Adrenal gland (tissue), 12 donors: ENCODE measurements around the gene ATRN. TPM values are rescaled to one million over a fixed set of nuclear protein-coding genes. Genes with fewer than 3 reads are reported as not detected.

ENCODE experiments used
- DNase-seq, 7 donors: peaks; one replicate each; pipeline ENCODE4 v3.0.0-alpha.2; 2019 to 2020
- H3K27ac ChIP-seq, 5 donors: fragments of 200-600 bp; sonication (generic) in 4 of 5; 1 replicate in 3 of 5; 2 replicates in 2 of 5; pipeline versions ENCODE4 v1.5.1 to v1.8.0; 2016 to 2020; ENCODE audit warnings: mild to moderate bottlenecking in 1 of 5
- H3K27me3 ChIP-seq: fragments of 200-600 bp; 2 replicates; pipeline ENCODE4 v1.8.0; 2021
- H3K36me3 ChIP-seq, 2 donors: fragments of 200-600 bp; replicated peaks in 1 of 2; 1 replicate in 1 of 2; 2 replicates in 1 of 2; pipeline versions ENCODE4 v1.5.1 to v1.8.0; 2018 to 2022
- H3K4me1 ChIP-seq, 2 donors: fragments of 200-600 bp; replicated peaks in 1 of 2; 1 replicate in 1 of 2; 2 replicates in 1 of 2; pipeline versions ENCODE4 v1.5.1 to v1.8.0; 2018 to 2021
- H3K4me3 ChIP-seq, 4 donors: fragments of 200-600 bp; sonication (generic) in 3 of 4; one replicate each; pipeline ENCODE4 v1.5.1; 2016 to 2018
- H3K9me3 ChIP-seq, 3 donors: fragments of 200-600 bp; sonication (generic) in 1 of 3; replicated peaks in 1 of 3; 1 replicate in 2 of 3; 2 replicates in 1 of 3; pipeline versions ENCODE4 v1.5.1 to v1.8.0; 2016 to 2021
- POLR2A ChIP-seq, 2 donors: fragments of 450-650 bp; IDR thresholded peaks; one replicate each; pipeline ENCODE4 v1.6.1; 2017; ENCODE audit warnings: antibody characterized with exemption in 2 of 2, mild to moderate bottlenecking in 2 of 2, moderate library complexity in 1 of 2
- WGBS, 4 donors: extraction: QIAGEN DNeasy Blood & Tissue Kit in 2 of 4; methylation state at CpG; one replicate each; pipeline versions ENCODE4 v1.1.5 to v1.1.7; 2013 to 2017; 5-methylcytosine and 5-hydroxymethylcytosine counted together
- intact Hi-C, 2 donors: fragments of 100-400 bp; cut with DNase I; formaldehyde crosslinking; loops; one replicate each; pipeline versions ENCODE4 v1.14.1 to v1.15.0; 2022 to 2023
- polyA plus RNA-seq, 3 donors: library from polyadenylated mRNA; stranded (reverse); fragments of 200-250 nt in 2 of 3; fragments of 350-450 nt in 1 of 3; fragmentation: Illumina TruSeq in 1 of 3; extraction: RNeasy Lipid Tissue Mini Kit (QIAGEN cat#74804) in 1 of 3; gene quantifications; one replicate each; pipeline ENCODE4 v1.2.3, GENCODE V29; 2013 to 2014
- total RNA-seq, 9 donors: library from RNA; depleted of rRNA in 4 of 9; stranded (reverse); fragments of >200 nt in 4 of 9; fragments of 120-200 nt in 1 of 9; fragmentation: NEBNext Ultra II Directional in 1 of 9; extraction: Animal tissue kit (Norgen Biotek cat#: 25700) in 1 of 9; gene quantifications; one replicate each; pipeline versions ENCODE4 v1.1.0 to v1.2.4, GENCODE V29; 2013 to 2023
- TF ChIP-seq, protein P1 (sequence below), 6 experiments: fragments of 450-650 bp in 4 of 6; fragments of 200-600 bp in 2 of 6; sonication (generic) in 1 of 6; IDR thresholded peaks; 1 replicate in 5 of 6; 2 replicates in 1 of 6; pipeline versions ENCODE4 v1.5.1 to v1.8.0; 2016 to 2021; ENCODE audit warnings: antibody characterized with exemption in 6 of 6, mild to moderate bottlenecking in 2 of 6, moderate library complexity in 1 of 6
- donor health status: healthy with polysubstance abuse.
- donor health status: Bipolar disorder and iron deficiency.
- donor health status: DM: yes; HTN: yes; CAD: no.
- donor health status: DM: no; HTN: no; CAD: no.
- donor health status: DM: no; HTN: no; CAD: no.
- donor health status: DM: yes; HTN: yes; CAD: no.

ATRN gene
- total and polyA plus RNA-seq, 12 donors, result 6.2 to 81.1 (median 51.6) TPM

DNA sequence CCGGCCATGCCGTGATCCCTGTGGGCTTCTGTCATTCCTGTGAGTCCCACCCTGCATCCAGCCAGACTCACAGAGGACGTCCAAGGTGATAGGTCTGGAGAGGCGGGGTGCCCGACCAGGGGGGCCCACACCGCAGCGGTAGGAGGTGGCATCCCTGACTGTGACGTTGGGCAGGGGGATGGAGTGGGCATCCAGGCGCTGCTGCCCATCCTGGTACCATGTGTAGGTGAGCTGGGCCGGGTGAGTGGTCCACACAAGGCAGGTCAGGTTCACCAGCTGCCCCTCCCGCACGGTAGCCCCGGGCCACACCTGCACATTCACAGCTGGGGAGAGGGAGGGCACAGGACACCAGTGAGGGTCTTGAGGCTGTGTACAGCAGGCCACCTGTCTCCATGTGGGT, 222.6 kb downstream of the ATRN start:
- H3K4me3 ChIP-seq, result no peak overlapping the region
- H3K27me3 ChIP-seq, result no peaks in the 10 kb centered on the region
- no peak for DNase-seq
- no peaks in the 10 kb centered on the region for H3K36me3 ChIP-seq
- no peak overlapping the region for H3K27ac ChIP-seq
- H3K4me1 ChIP-seq, result no peaks in the 10 kb centered on the region
- intact Hi-C loops, result no loop called here
- WGBS, 4 donors, result 80 to 89% (median 87%) methylated on average over 2 to 13 of the region's 13 CpGs; no CpG with 5 or more reads in 1 of the 4 donors
- H3K9me3 ChIP-seq, result no peaks in the 10 kb centered on the region
- TF ChIP-seq, protein P1, sequence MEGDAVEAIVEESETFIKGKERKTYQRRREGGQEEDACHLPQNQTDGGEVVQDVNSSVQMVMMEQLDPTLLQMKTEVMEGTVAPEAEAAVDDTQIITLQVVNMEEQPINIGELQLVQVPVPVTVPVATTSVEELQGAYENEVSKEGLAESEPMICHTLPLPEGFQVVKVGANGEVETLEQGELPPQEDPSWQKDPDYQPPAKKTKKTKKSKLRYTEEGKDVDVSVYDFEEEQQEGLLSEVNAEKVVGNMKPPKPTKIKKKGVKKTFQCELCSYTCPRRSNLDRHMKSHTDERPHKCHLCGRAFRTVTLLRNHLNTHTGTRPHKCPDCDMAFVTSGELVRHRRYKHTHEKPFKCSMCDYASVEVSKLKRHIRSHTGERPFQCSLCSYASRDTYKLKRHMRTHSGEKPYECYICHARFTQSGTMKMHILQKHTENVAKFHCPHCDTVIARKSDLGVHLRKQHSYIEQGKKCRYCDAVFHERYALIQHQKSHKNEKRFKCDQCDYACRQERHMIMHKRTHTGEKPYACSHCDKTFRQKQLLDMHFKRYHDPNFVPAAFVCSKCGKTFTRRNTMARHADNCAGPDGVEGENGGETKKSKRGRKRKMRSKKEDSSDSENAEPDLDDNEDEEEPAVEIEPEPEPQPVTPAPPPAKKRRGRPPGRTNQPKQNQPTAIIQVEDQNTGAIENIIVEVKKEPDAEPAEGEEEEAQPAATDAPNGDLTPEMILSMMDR (IDR thresholded peaks at IDR 0.05), result no peak
- TF ChIP-seq POLR2A (IDR thresholded peaks at IDR 0.05), result no peak

DNA sequence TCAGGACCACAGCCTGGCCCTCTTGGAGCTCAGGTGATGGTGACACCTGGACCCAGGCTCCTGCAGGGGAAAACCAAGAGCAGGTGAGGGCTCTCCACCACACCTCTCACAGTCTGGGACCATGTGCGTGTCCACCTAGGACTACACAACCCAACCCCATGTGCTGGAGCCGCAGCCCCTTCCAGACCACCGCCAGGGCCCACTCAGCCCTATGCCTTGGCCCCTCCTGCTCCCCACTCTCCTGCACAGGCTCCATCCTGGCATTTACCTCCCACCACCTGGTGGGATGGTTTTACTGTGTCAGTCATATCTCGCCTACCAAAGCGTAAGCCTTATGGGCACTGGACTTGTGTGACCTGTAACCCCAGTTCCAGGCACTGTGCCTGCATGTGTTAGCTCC, 224.0 kb downstream of the ATRN start:
- no peaks in the 10 kb centered on the region for H3K36me3 ChIP-seq
- no peaks in the 10 kb centered on the region for H3K9me3 ChIP-seq
- H3K27ac ChIP-seq, result no peak overlapping the region
- no peaks in the 10 kb centered on the region for H3K4me1 ChIP-seq
- H3K27me3 ChIP-seq, result no peaks in the 10 kb centered on the region
- intact Hi-C loops, result no loop called here
- TF ChIP-seq POLR2A (IDR thresholded peaks at IDR 0.05), result no peak
- TF ChIP-seq, protein P1 (IDR thresholded peaks at IDR 0.05), result no peak
- WGBS, 4 donors, result 97 to 100% (median 99%) methylated on average over 3 to 5 of the region's 5 CpGs
- no peak for DNase-seq
- no peak overlapping the region for H3K4me3 ChIP-seq

DNA sequence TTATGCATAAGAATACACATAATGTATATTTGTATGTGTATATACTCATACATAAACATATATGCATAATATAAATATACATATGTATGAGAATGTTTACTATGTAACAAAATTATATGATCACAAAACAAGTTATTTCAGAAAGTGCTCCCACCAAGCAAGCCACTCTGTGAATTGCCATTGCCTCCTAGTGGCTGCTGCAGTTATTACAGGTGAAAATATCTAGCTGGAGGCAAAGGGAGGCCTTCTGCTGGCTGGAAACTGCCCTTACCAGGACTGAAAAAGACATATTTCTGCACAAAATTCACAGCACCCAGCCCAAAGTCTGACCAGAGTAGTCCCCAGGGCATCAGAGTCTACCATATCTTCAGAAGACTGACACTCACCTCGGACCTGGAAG, 225.4 kb downstream of the ATRN start:
- H3K9me3 ChIP-seq, result no peaks in the 10 kb centered on the region
- no peaks in the 10 kb centered on the region for H3K27me3 ChIP-seq
- no peaks in the 10 kb centered on the region for H3K4me1 ChIP-seq
- no peaks in the 10 kb centered on the region for H3K36me3 ChIP-seq
- WGBS, 4 donors, result 87 to 100% (median 92%) methylated on average over 1 of the region's 1 CpG; no CpG with 5 or more reads in 1 of the 4 donors
- intact Hi-C loops, result no loop called here
- TF ChIP-seq POLR2A (IDR thresholded peaks at IDR 0.05), result no peak
- TF ChIP-seq, protein P1 (IDR thresholded peaks at IDR 0.05), result peak in 3 of 6 experiments; percentile 24 to 37 (median 33)
- H3K4me3 ChIP-seq, result no peak overlapping the region
- DNase-seq, result no peak
- no peak overlapping the region for H3K27ac ChIP-seq

DNA sequence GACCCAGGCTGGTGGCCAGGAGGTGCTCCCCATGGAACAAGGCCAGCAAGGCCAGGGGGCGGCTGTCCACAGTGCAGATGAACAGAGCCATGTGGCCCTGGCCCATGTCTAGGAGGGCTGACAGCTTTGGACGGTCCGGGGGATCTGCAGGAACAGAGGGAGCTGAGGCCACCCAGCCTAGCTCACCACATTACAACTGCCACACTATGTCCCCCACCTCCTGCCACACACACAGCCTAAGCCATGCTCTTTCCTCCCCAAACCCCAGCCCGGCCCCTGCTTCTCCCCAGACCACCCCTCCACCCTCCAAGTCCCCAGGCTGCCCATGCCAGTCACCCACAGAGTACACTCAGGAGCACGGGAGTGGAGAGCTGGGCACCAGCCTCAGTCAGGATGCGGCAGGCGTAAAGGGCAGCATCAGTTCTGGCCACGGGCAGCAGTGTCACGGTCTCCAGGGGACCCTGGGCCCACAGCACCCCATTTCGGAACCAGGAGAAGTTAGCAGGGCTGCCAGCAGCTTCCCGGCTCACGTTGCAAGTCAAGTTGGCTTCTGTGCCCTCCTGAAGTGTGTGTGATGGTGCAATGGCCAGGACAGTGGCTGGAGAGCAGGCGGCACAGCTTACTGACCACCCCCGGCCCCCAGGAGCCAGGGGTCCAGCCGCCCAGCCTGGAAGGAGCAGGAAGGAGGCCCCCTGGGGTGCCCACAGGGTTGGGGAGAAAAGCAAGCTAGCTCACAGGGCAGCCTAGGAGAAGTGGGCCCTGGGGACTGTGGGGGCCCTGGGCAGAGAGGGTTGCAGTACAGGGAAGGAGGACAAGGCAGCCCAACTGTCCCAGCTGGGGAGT, 226.1 kb downstream of the ATRN start:
- Histone ChIP-seq H3K4me3 (no peak overlapping the region), H3K9me3 (no peaks in the 10 kb centered on the region), H3K4me1 (no peaks in the 10 kb centered on the region), H3K27ac (no peak overlapping the region), H3K36me3 (no peaks in the 10 kb centered on the region), H3K27me3 (no peaks in the 10 kb centered on the region)
- no peak for DNase-seq
- 75 to 92% (median 85%) methylated on average over 5 to 15 of the region's 15 CpGs for WGBS, 4 donors
- TF ChIP-seq, protein P1 (IDR thresholded peaks at IDR 0.05), result no peak
- TF ChIP-seq POLR2A (IDR thresholded peaks at IDR 0.05), result no peak
- intact Hi-C loops, result no loop called here
